HG03045 (cell line): Measurements from ENCODE around the gene PAX6.

Experiments
- ATAC-seq: cut with Tn5 transposase; IDR thresholded peaks from one replicate; pipeline ENCODE4 v1.9.1; 2021; ENCODE audit warnings: mild to moderate bottlenecking, moderate library complexity; ENCODE audit not compliant: unreplicated experiment

The PAX6 gene

DNA sequence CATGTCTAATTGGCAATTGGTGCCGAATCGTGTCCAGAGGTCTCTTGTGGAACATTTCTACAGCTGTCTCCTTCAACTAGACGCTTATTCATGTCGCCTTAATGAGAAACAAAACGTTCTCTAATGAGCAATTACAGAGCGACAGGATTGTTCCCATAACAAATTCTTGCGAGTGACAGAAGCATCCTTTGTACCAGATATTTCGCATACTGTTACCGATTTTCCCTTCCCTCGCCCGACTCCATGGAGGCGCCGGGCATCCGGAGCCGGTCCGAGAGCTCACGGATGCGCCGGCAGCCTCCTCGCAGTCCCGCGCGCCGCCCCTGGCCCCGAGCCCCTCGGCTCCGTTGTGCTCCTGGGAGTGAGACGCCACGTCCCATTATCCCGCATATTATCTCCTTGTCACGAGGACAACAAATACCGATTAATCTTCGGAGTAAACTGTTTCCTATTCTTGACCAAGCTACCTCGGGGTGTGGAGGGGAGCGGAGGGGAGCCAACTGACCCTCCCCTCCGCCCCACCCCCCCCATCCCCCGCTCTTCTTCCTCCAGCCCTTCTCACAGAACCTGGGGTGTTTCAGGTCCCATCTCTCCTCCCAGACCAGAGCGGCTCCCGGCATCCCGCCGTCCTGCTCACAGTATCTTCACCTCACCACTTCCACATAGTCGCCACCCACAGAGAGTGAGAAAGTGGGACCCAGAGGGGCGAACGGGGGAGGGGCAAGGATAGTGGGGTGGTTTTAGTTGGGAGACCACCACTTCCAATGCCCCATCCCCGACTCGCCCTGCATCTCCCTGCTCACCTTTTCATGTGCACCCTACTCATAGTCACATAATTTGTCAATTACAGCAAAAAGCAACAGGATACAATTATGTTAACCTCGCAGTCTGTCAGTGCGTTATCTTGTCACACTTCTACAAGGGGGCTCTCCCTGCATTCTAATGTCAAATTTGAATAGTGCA lies 11.4 kb downstream of the PAX6 start:
- ATAC-seq = no peak

DNA sequence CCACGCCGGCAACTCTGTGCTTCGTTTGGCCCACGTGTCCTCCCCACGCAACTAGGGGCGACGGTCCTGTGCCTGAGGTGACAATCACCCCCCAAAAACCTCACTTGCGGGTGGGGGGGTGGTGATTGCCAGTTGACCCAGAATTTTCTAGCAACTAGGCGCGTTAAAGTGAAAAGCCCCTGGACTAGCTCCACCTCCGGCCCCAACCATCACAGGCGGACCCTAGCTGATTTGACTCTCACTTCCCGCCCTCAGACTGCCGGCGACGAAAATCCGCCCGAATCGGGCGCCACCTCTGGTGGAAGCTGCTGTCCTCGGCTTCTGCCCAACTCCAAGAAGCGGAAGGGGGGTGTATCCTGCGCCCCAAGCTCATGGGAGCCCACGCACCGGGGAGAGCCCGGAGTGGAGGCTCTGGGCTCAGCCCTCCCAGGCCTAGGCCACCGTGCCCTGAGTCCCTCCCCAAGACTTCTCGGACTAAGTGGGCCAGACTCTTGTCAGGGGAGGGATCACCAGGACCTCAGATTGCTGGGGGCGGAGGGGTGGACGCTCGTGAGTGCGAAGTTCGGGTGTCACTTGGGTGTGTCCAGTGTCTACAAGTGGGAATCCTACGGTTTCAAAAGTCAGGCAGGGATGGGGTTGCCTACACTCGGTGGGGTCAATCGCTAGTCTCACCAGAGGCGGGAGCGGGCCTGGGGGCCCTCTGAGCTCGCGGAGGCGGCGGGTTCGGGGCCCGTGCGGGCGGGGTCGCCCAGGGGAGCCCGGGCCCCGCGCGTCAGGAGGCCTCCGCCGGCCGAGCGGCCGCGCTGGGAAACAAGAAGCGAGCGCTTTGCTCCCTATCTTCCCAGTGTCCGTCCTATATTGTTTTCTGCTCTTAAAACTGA lies 12.3 kb downstream of the PAX6 start:
- ATAC-seq = no peak

DNA sequence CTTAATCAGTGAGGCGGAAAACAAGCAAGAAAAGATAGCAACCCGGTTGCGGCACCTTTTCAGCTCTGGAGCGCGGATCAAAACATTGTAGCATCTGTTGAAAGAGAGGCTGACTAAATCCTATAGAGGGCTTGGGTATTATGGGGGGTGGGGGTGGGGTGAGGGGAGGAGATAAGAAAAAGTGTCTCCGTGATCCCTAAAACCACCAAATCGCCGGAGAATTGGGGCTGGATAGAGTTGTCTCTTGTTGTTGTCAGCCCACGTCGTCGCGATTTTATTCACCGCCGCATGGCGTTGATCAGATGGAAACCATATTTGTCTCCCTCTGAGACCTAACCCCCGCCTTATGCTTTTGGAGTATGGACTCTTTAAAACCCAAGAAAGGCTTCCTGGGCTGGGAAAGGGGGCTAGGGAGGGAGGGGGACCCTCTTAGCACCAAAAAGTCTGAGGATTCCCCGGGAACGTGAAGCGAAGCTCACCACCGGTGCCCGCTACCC lies 13.0 kb downstream of the PAX6 start:
- ATAC-seq = no peak

DNA sequence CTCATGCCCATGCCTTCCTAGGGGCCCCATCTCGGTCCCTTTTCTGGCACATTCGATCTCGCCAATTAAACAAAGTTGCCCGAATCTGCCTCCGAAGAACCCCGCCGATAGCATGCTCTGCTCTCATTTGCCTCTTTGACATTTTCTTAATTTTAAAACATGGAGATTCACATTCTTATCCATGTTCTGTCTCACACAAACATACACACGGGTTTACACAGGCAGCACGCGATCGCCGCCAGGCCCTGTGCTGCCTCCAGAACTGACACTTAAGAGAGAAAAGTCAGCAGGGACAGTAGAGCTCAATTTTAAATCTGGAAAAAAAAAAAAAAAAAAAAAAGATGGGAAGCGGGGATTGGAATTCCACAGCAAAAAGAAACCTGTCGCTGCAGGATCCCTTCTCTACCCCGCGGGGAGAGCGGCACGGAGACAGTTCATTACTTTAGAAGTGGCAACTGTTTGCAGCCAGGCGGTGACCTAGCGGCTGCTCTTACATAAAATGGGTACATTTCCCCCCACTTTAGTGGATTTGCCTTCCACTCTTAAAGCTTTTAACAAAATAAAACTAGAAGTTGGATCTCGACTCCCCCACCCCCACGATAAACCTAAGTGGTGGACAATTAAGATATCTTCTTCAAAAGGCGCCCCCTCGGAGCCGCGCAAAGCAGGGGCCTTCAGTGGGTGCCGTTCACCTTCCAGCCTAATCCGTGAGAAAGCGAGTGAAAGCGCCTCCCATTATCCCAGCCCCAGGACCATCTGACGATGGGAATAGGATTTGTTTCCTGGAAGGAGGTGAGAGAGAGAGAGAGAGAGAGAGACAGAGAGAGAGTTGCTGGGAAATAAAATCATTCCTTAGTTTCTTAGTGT lies 13.7 kb downstream of the PAX6 start:
- no peak for ATAC-seq

DNA sequence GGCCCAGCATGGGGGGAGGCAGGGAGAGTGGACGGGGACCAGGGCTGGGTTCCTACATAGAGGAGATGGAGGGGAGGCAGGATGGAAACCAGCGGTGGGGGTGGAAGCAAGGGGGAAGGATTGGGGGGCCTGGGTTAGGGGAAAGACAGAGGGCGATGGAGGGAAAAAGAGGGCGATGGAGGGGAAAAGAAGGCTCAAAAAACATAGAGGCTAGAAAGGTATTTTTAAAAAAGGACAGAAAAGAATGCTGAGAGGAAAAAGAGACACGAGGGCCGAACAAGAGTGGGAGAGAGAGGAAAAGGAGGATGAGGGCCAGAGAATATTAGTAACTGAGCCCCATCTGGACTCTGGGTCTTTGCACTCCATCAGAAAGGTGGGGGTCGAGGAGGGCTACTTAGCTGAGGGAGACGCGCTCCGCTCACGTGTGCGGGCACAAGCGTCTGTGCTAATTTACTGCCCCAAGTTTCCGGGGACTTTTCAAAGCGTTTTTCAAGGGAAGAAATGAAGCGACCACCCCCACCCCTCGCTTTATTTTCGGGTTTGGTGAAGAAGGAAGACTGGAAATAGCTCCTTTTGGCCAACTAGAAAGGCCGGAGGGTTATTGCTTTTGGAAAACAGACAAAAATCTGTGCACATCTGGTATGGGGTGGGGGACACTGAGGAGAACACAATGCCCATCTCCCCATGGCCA lies 14.5 kb downstream of the PAX6 start:
- no peak for ATAC-seq

DNA sequence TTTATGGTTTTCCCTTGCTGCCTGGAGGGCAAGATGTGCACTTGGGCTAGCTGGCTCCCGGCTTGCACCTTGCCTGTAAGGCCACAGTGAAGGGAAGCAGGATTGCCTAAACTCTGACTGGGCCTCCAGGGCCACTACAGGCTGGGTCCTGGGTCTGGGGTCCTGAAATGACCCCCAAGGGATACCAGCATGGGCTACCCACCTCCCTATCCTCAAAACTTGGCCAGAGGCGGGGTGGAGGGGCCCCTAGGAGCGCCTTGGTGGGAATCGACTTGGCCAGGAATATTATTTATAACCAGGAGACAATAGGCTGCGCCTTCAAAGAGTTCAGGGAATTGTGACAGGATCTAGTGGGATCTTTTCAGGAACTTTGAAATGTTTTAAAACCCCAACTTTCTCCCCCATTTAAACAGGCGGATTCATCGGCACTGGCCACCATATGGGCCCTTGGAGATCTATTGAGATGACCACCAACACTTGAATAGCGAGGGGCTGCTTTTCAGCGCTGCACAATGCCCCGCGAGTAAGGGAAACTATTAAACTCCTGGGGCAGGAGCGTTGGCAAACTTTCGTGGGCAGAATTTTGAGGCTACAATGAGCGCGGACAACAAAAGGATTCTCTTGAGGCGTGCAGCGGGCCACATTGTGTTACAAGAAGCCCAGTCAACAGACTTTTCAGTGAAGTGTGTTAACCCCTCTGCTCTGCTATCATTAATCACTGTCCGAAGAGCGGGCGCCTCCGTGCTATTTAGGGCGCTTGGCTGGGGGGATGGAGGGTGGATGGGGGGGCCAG lies 15.2 kb downstream of the PAX6 start:
- no peak for ATAC-seq

DNA sequence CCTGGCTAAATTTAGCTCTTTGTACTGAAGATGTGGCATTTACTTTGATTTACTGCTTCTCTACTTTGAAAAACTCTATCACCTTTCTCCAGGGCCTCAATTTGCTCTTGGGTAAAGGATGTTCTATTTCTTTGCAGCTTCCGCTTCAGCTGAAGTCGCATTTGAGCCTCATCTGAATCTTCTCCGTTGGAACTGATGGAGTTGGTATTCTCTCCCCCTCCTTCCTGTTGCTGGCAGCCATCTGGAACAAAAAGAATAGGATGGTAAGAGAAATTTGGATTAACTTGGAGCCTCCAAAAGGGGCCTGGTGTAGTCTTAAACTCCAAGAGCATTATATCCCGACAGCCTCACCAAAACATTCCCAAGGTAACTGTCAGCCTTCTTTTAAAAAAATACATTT lies 16.6 kb downstream of the PAX6 start:
- ATAC-seq = no peak

DNA sequence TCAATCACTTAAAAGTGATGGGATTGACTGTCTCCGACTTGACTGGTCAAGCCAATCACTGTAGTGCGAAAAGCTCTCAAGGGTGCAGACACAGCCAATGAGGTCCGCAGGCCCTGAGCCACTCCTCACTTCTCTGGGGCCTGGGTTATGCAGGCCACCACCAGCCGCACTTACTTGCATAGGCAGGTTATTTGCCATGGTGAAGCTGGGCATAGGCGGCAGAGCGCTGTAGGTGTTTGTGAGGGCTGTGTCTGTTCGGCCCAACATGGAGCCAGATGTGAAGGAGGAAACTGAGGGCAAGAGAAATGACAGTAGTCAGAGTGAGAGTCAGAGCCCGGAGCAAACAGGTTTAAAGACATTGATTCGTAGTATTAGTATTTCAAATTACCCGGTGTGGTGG lies 17.9 kb downstream of the PAX6 start:
- no peak for ATAC-seq

DNA sequence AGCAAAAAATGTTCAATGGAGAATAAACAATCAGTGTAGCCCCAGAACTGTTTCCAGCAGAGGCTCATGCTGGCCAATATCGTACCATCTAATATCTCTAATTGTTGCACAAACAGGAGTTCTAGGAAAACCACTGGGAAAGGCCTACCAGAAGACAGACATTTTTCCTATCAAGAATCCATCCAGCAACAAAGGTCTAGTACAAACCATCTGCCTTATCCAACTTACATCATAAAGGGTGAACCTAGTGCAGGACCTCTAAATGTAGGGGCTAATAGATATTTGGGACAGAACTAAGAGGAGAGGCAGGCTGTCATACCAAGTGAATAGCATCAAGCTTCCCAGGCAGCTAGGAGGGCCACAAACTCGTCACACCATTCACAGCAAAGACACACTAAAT lies 18.7 kb downstream of the PAX6 start:
- ATAC-seq = no peak

DNA sequence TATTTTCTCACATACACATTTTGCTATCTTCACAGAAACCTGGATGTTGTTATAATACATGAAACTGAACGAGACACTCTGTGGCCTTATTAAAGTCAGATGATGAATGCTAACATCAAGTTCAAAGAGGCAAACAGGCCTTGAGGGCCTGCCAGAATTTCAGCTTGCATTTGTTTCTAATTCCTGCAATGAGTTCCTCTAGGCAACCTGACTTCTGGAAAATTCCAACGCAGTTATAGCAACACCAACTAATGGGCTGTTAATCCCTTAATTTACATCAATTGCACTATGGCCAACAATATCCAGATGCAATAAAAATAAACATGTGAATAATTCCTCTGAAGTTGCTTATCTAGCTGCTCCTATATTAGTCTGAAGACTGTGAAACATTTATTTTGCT lies 19.1 kb downstream of the PAX6 start:
- ATAC-seq = no peak

DNA sequence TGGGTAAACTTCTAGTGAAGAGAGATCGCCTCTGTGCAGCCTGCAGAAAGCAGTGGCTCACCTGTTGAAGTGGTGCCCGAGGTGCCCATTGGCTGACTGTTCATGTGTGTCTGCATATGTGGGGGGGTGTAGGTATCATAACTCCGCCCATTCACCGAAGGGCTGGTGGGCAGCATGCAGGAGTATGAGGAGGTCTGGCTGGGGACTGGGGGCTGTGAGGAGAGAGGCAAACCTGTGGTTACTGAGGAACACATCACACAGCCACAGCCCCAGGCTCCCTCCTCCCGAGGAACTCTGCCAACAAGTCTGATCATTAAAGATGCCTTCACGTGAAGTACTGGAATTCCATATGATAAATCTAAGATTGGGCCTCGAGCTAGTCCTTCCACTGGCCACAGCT lies 20.5 kb downstream of the PAX6 start:
- no peak for ATAC-seq

DNA sequence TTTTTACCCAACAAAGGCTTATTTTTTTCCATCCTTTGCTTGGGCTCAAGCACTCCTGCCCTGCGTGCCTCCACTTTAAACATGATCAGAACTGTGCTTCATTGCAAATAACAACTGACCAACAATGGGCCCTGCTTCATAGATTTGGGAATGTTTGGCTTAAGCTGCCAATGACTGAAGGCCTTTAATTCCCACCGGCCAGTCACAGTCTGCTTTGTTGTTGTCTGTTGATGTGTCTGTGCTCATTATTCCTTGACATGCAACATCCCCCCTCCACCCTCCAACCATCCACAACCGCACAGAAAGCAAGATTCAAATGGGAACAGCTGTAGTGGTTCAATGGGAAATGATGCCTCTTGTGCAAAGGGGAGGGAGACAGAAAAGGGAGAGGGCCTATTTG lies 23.0 kb downstream of the PAX6 start:
- no peak for ATAC-seq

DNA sequence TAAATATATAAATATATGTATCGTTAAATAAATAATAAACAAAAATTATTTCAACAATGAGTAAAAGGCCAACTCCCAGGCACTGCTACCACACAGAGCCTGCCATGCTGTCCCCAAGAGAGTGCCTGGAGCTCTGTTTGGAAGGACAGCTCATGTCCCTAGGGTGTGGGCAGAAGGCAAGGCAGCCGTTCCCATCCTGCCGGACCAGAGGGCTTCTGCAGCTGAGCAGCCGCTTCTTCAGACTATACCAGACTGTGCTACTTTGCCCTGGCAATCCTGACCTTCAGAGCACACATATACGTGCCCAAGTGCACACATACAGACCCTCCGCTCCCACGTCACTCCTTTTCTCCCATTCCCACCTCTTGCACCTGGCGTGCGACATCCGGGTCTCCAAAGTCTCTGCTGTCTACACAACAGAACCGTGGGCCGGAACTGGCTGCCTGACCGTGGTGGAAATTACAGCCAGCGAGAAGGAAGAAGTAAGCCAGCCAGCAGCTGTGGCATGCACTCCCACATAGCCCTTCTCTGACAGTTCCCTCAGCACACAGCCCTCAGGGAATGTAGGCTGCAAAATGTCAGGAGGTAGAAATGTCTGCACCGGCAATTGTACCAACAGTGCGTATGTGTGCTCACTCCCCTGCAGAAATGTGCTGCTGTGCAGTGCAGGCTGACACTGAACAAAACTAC lies 24.0 kb downstream of the PAX6 start:
- no peak for ATAC-seq

DNA sequence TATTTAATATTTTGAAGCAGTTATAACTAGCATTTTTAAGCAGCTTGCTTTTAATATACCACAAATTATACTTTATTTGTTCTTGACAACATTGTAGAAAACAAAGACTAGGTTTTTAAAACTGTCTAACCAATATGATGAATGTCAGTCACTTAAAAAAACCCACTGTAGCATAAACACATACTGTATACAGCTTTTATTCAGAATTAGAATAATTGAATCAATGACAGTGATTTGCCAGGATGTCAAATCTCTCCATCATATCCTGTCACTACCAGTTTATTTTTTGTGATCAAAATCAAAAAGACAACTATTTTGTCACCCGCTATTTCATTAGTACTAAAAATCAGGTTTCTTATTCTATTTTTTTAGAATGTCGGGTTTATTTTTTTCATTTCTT lies 26.5 kb downstream of the PAX6 start:
- no peak for ATAC-seq

DNA sequence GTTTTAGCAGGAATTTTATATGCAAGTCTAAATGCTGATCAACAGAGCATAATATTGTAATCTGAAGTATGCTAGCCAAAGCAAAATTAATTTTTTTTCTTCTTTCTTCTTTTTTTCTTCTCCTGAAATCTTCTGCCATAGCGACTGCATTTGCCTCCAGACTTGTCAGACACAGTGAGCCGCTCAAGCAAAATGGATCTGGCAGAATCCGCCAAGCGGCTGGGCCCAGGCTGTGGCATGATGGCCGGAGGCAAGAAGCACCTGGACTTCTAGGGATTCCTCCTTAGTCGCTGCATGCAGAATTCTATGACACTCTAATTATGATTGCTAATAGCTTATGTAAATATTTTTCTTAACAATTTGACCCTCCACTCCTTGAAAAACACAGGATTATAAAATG lies 27.9 kb downstream of the PAX6 start:
- ATAC-seq = no peak

DNA sequence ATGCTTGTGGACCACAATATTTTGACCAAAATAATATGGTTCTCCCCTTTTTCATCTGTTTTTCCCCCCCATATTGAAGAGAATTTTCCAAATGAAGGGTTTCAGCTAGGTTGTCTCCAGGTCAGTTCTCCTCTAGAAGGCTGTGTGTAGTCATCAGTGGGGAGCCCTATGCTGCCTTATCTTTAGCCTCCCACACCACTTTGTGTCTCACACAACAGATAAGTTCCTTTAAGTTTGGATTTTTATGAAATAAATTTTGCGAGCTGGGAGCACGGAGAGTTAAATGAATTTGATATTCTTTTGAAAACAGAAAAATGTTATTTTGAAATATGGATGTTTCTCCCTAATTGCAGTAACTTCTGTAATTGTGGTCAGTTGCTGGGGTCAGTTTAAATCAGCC lies 28.9 kb downstream of the PAX6 start:
- no peak for ATAC-seq

DNA sequence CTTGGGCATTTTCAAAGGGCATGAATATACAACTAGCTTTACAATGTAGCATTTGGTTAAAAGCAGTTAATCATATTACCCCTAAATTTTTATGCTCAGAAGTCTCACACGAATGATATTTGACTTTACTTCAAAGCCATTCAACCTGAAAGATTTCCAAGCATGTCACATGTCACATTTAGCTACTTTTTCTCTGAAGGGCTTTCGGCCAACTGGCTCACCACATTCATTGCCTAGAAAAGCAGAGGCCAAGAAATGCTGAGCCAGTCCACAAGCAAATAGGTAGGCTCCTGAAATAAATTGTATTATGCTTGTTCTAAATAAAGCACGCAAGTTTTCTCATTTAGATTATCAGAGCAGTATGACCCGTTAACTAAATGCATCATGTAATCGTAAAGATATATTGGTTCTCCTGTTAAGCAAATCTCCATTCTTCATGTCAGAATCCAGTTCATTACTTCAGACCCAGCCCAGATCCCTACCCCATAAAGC lies 30.6 kb downstream of the PAX6 start:
- no peak for ATAC-seq

DNA sequence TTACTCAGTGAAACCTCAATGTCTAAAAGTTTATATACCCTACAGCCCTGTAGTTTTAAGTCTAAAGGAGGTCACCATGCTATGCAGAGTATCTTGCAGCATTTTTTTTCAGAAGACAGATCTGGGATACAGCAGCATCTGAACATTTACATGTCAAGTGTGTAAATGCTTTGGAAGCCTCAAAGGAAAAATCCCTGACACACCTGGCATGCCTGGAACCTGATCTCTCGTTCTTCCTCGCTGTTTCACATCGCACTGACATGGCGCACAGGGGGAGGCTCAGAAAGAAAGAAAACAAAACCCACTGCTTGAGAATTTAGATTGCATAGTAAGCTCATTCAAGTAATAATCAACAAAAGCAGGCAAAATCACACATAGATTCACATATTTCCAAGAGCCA lies 31.0 kb downstream of the PAX6 start:
- ATAC-seq = no peak

DNA sequence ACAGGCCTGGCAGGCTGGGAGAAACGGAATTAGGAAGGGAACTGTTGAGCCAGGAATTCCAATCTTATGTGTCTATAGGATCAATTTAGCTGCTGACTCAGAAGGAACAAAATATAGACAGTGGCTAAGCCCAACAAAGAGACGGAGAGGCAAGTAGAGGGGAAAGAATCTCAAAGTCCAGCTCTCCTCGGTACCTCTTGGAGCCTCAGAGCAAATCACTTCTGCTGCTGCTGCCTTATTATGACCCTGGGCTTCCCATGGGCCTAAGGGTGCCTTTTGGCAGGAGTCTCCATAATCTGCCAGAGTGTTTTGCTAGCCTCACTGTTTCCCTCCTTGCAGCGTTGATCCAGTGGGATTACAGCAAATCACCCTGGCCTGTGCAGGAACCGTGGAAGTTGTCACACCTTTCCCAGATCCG lies 31.7 kb downstream of the PAX6 start:
- no peak for ATAC-seq
